COLO668 (cell line): ENCODE measurements around the gene AQP1.

Experiments used
- DNase-seq: peaks from one replicate; lab custom pipeline; 2025; ENCODE audit not compliant: unreplicated experiment; lab: John Stamatoyannopoulos, UW

AQP1 gene

DNA sequence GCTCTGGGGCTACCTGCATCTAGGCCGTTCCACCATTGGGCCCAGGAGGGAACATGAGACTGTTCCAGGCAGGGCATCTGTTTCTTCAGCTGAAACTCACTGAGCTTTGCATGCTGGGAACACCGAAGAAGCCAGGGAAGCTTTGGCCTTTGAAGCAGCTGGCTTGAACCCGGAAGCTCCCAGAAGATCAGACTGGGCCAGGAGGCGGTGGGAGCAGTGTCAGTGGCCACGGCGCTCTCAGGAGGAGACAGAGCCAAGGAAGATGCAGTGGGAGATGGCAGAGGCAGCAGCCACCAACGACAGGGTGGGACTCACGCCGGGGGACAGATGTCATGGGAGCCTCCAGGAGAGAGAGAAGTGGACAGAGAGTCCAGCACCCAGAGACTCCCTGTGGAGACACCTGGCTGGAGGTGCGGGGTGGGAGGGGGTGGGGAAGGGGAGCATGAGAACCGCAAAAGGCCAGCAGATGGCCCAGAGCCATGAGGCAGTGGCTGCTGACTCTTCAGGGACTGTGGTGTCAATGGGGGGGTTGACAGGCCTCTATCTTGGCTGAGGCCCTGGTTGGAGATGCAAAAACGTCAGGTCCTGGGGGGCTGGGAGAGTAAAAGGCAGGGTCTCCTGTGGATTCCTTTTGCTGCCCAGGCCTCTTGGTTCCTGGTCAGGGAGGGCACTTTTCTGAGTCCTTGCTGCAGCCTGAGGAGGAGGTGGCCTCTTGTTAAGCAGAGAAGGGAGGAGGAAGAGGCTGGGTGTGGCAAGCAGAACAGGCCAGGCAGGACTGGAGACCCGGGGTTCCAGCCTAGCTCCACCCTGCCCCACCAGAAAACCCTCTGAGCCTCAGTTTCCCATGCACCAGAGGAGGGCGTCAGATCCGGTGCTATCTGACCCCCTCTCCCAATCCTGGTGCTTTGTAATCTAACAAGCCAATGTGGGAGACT is 6.3 kb upstream of the AQP1 start:
- no peak for DNase-seq

DNA sequence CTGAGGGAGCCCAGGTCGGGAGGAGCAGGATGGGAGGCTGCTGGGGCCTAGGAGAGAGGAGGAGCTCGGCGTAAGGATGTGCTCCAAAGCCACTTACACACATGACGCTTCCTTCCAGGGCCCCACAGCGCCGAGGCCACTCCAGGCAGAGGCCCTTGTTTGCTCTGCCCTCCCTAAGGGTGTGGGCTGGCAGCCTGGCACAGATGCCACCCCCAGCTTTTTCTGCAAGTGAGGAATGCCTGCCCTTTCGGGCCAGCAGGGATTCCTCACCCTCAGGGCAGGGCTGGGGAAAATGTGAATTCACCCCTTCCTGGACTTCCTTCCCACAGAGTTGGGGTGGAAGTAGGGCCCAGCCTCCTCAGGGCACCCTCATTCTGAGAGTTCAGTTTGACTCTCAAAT is 5.6 kb upstream of the AQP1 start:
- DNase-seq = no peak

DNA sequence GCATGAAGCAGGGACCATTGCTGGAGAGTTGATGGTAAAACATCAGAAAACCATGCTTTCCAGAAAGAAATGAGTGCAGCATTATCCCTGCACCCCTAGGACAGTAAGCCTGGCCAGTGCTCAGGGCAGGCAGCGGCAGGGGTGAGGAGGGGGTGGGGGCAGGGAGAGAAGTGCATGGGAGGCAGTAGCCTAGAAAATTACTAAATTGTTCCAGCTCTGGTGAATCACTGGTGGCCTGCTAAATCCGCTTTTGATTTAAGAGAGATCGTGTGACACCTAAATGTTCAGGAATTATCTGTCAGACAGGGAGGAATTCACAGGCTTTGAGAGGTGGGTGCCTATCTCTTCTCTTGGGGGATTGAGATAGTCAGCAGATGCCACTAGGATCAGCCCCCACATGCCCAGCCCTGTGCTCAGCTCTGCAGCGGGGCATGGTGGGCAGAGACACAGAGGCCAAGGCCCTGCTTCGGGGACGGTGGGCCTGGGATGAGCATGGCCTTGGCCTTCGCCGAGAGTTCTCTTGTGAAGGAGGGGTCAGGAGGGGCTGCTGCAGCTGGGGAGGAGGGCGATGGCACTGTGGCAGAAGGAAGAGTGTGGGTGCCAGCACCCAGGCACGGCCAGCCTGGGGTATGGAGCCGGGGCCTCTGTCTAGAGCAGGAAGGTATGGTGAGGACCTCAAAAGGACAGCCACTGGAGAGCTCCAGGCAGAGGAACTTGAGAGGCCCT is 5.0 kb upstream of the AQP1 start:
- no peak for DNase-seq

DNA sequence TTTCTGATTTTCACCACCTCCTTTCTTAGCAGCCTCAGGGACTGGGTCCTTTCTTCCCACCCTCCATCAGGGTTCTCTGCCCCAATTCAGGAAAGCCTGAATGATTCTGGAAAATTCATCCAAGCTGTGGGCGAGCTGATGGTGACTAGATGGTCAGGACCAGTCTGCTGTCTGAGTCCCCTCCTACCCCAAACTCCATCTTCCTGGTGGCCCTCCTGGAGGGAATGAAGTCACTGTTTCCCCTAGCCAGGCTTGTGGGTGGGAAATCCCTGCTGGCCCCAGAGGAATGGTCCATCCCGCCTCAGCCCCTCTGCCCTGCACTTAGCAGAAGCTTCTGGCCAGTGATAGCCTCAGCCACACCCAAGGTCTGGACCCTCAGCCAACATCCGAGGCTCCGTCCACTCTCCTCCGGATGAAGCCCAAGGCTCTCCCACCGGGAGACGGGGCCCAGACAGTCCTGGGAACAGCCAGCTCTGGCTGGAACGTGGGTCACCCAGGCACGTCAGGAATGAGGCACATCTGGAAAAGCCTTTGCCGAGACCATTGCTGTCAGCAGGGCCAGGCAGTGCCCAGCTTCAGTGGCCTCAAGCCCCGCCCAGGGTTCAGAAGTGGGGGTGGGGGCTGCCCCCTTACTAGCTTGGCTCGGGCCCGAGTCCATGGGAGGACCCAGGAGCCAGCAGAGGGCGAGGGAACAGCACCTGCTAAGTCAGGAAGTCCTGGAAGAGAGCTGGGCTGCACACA is 4.0 kb upstream of the AQP1 start:
- DNase-seq = no peak

DNA sequence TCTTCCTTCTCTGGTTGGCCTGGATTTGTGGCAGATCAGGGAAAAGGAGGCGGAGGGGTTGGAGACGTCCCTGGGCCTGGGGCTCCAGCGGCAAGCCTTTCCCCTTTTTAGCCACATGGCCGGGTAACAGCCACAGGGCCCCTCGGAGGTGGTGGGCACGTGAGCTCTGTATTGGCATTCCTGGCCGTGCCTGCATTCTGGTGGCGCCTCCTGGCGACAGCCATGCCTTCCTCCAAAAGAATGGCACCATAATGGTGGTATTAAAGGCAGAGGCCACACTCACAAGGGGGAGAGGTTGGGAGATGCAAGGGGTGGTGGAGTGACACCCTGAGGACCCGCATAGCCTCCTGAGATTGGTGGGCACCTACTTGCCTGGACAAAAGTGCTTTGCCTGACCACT is 3.0 kb upstream of the AQP1 start:
- peak; percentile 26 for DNase-seq

DNA sequence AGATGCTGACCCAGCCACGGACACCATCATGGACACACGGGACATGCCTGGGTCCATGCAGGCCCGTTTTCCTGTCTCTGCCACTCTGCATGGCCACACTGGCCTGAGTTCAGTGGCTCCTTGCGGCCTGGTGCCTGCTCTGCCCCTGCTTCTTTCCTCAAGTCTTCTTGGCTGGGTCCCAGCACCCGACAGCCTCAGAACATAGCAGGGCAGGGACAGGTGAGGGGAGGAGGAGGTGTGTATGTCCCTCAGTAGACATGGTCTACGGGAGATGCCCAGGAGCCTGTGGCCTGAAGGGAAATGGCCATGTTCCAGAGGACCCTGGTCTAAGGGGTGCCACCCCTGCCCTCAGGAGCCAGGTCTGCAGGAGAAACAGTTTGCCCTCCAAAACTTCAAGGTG is 2.2 kb upstream of the AQP1 start:
- no peak for DNase-seq

DNA sequence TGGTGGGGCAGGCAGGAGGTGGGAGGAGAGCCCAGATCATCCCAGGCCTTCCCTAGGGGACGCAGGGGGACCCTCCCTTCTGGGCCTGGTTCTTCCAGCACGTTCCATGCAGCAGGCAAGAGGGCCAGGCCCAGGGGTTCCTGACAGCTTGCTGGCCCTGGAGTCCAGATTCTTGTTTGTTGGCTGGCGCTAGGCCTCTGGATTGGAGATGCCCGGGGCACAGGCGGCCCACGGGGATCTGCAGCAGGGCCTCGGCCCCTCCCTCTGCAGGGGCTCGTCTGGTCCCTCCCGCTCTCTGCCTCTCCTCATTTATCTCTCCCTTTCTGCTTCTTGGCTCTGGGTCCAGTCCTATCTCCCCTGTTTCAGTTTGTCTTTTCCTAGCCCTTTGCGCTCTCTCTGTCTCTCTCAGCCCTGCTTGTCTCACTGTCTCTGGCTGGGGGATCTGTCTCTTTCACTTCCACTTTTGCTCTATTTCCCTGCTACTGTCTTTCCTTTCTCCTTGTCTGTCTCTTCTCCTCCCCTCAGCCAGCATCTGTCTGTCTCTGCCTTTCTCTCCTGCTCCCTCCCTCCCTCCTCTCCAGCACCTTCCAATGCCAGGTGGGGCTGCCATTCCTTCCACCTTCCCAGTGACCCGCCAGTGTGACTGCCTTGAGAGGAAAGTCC is 1.1 kb upstream of the AQP1 start:
- no peak for DNase-seq

DNA sequence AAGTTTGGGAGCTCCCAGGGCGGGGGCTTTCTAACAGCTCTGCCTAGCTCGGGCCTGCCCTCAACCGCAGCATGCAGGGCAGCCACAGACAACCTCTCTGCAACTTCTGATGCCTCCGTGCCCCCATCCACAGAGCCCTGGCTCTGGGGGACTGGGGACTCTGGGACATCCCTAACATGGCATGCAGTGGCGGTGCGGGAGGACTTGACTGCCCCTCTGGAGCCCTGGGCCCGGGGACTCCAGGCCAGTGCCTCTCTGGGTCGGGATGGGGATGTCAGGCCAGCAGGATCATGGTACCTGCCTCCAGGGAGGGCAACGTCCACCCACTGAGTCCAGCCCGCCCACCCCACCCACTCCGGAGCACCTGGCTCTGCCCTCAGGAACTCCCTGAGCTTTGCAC is 520 bp upstream of the AQP1 start:
- no peak for DNase-seq

DNA sequence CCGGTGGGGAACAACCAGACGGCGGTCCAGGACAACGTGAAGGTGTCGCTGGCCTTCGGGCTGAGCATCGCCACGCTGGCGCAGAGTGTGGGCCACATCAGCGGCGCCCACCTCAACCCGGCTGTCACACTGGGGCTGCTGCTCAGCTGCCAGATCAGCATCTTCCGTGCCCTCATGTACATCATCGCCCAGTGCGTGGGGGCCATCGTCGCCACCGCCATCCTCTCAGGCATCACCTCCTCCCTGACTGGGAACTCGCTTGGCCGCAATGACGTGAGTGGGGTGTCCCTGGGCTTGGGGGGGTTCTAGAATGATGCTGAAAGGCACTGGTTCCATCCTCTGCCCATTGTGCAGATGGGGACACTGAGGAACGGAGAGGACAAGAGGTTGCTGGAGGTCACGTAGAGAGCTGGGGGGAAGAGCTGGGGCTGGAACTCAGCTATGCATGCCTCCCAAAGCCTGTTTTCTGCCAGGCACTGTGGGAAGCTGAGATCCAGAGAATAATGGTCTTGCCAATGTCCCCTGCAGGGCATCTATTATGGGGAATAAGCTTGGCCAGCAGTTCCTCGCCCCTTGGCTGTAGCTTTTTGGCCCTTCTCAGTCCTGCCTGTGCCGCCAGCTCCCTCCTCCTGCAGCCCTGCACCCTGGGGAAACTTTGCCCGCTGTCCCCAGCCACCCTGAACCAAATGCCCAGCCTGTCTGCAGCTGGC is 523 bp downstream of the AQP1 start:
- no peak for DNase-seq

DNA sequence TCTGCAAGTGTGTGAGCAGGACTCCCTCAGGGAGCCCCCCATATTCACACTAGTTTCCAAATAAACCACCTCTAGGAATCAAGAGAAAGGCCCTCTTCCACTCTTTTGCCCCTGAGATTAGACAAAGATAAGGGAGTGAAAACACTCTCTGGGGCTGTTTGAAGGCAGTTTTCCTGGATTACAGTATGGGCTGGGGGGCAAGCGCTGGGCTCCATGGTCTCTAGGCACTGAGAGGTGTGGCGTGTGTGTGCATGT is 1.0 kb downstream of the AQP1 start:
- no peak for DNase-seq

DNA sequence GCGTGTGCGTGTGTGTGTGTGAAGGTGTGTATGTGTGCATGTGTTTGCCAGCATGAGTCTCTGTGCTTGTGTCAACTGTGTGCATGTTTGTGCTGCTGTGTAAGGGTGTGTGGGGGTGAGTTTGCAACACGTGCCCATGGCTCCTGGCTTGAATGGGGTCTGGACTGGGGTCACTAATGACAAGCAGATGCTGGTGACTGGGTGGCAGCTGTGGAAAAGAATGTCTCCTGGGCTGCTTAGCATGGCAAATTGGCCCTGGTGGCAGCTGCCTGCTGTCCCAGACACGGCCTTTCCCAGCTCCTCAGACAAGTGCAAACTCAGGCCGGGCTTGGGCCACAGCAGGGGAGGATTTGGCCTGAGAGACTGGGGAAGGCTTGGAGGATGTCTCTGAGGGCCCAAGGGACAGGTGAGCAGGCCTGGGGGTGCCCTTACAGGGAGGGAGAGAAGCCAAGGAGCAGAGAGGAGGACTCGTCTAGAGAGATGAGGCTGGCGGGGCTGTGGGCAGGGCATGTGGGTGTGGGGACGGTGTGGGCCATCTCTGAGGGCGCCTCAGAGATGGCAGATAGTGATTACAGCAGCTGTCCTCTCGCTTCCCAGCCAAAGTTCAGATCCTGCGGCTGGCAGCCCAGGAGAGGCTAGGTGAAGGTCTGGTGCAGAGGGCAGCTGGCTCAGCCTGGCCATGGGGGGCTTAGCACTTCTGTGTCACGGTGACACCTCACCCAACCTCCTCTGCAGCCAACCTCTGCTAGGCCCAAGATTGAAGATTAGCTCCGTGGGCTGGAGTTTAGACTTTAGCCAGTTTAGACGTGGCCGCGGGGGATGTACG is 1.5 kb downstream of the AQP1 start:
- DNase-seq = no peak

DNA sequence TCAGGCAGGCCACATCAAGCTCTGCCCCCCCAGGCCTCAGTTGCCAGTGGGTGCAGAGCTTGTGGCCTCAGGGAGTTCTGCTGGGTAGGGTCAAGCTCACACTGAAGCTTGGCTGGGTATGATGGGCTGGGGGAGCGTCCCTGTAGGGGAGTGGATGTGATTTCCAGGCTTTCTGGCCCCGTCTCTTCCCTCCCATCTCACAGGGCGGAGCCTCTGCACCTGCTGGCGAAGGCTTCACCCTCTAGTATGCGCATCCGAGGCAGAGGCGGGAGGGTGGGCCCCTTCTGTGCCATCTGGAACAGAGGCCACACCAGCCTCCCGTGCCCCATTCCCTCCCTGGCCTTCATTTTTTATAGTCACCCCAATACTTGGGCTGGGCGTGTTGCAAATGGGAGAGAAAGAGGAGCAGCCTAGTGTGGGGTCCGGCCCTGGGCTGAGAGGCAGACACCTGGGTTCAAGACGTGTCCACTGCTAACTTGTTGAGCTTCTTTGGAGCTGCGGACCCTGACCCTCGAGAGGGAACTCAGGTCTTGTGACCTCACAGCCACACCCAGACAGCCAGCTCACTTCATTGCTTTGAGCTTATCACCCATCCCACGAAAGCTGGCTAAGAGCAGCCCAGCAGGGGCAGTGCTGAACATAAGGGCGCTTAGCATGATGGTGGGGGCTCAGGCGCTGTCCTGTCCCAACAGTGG is 2.3 kb downstream of the AQP1 start:
- no peak for DNase-seq

DNA sequence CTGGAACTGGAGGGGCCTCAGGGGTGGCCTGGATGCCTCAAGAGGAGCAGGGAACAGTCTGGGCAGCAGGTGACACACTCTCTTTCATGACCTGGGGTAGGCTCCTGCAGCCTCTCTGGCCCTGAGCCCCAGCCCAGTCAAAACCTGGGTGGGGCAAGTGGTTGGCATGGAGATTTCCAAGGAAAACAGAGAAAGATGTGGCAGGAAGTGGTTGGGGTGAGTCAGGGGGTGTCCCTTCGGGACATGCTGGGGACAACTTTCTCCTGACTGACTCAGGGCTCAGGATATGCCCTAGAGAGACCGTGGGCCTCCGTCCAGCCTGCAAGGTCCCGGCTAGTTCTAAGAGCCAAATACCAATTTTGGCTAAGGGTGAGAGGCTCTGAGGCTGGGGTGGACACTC is 2.9 kb downstream of the AQP1 start:
- DNase-seq = no peak

DNA sequence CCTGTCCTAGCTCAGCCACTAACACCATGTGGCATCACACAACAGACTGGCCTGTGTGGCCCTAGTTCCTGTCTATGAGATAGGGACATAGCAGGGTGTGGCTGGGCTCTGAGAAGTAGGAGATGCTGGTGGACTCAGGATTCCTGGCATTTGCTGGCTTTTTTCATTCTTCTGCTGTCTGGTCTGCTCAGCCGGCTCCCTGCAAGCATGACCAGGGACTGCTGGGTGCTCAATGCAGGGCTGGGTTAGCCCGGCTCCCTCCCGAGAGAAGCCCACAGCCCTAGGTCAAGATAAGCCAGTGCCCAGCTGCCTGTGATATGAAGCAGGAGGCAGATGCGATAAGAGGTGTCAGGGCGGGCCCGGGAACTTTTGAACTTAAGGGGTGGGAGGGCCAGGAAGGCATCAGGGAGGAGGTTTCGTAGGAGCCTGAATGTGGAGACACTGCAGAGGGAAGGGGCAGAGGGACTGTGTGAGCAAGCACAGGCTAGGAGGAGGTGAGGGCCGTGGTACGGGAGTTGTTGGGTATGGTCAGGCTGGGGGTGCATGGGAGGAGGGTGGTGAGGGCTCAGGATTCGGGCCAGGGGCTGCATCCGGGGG is 3.5 kb downstream of the AQP1 start:
- no peak for DNase-seq

DNA sequence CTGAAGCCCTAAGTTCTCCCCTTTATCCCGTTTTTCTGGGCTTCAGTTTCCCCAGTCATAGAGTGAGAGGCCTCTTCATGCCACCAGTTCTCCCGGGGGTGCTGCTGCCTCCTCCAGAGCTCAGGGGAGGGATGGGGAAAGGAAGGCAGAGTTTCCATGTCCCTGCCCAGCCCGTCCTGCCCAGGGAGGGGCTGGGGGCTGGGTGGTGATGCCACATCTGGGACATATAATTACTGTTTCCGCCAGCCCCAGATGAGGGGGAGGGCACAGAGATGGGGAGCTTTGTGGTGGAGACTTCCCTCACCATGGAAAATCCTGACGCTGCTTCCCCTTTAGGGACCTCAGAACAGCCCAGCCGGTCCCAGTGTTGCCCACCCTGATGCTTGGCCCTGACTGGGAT is 4.1 kb downstream of the AQP1 start:
- no peak for DNase-seq

DNA sequence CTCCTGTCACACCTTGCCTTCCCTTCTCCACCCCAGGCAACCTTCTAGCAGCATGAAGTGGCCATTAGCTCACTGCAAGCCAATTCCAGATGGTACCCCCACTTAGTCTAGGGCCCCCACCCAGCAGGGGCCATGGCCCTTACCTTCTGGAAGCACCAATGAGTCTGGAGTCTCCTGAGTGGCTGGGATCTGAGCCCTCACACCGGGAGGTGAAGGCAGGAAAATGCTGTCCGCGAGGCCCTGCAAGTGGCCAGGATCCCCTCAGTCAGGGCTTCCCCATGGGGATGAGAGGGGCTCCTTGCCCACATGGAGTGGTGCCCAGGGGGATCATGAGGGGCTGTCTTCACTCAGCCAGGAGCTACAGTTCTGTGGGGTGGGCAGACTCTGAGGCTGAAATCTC is 4.6 kb downstream of the AQP1 start:
- no peak for DNase-seq

DNA sequence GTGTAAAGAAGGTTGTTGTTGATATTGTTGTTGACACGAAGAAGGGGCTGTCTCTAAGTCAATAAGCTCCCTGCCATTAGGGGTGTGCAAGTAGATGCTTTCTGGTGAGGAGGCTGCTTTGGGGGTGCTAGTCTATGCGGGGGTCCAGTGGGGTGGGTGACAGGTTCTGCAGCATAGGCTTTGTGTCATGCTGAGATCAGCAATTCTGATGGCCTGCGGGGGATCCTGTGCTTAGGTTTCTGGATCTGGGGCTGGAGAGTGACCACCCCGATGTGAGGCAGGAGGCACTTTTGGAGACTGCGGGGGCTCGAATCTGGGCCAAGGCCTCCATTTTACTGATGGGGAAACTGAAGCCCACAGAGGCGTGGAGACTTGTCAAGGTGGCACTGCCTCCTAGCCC is 5.1 kb downstream of the AQP1 start:
- no peak for DNase-seq

DNA sequence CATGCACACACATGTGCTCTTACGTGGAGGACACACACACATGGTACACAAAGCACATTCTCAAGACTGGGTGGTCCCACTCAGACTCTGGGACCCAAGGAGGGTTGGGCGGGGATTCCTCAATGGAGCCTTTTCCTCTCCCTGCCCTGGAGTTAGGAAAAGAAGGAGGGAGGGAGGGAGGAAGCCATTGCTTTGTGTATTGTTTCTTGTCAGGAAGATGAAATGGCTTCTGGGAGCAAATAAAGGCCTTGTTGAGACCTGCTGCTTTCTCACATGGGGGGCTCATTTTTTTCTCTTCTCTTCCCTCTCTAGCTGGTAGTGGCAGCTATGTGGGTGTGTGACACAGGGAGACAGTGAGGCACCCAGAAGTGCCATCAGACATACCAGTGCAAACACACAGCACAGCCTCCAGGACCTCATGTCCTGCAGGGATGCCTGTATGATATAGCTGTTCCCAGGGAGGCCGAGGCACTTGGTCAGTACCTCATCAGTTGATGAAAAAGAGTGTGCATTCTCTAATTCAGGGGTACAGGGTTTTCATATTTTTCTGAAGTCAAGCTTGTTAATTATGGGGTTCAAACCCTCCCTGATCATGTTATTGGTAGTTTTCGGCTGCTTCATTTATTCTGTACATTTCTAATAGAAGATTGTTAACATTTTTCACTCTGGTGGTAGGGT is 5.7 kb downstream of the AQP1 start:
- no peak for DNase-seq

DNA sequence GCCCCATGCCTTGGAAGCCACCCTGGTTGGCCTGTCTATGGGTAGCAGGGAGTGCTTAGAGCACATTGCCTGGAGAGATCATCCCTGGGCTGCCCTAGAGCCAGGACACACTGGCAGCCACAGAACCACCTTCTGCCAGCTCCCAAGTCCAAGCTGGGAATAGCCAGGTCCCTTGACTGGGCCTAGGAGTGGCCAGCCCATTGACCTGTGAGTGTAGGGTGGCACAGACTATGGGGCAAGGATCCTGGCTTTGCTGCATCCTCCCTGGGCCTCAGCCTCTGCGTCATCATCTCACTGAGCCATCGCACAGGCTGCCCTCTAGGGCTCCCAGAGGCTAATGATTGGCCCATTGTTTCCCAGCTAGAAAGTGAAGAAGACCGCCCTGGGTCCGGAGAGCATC is 7.0 kb downstream of the AQP1 start:
- no peak for DNase-seq
